ENCODE data around the gene FBXO42.
"Not testable (repeated sequence)": the region's sequence is repeated elsewhere in the genome, so short reads cannot be mapped to it uniquely, and the experiment has no call there.

The FBXO42 gene

GRCh38 chr1:16231331-16232315, 120.7 kb downstream of the FBXO42 start:
- TF ChIP-seq CTCF (IDR thresholded peaks at IDR 0.05; ENCODE audit: low read depth, low read length) = no peak
- H3K4me3 ChIP-seq (ENCODE audit: low read depth, low read length) = no peak overlapping the region

- TF ChIP-seq CTCF (IDR thresholded peaks at IDR 0.05; ENCODE audit: low read depth, low read length) = no peak
- H3K4me3 ChIP-seq (ENCODE audit: low read depth, low read length) = no peak overlapping the region
These were observed 121.5 kb downstream of the FBXO42 start for GRCh38 chr1:16230744-16231143.

GRCh38 chr1:16229976-16230740, 122.1 kb downstream of the FBXO42 start:
- TF ChIP-seq CTCF (IDR thresholded peaks at IDR 0.05; ENCODE audit: low read depth, low read length) = no peak
- H3K4me3 ChIP-seq (ENCODE audit: low read depth, low read length) = no peak overlapping the region

- TF ChIP-seq CTCF (IDR thresholded peaks at IDR 0.05; ENCODE audit: low read depth, low read length) = no peak
- no peak overlapping the region for H3K4me3 ChIP-seq (ENCODE audit: low read depth, low read length)
These were observed 125.6 kb downstream of the FBXO42 start for GRCh38 chr1:16226490-16227179.

- no peak overlapping the region for H3K4me3 ChIP-seq (ENCODE audit: low read depth, low read length)
- no peak for TF ChIP-seq CTCF (IDR thresholded peaks at IDR 0.05; ENCODE audit: low read depth, low read length)
These were observed 126.2 kb downstream of the FBXO42 start for GRCh38 chr1:16226129-16226489.

GRCh38 chr1:16224472-16224871, 127.8 kb downstream of the FBXO42 start:
- no peak for TF ChIP-seq CTCF (IDR thresholded peaks at IDR 0.05; ENCODE audit: low read depth, low read length)

GRCh38 chr1:16222716-16223115, 129.6 kb downstream of the FBXO42 start:
- H3K4me3 ChIP-seq (ENCODE audit: low read depth, low read length) = not testable (repeated sequence)

More at GRCh38 chr1:16224472-16224871, 127.8 kb downstream of the FBXO42 start:
- H3K4me3 ChIP-seq (ENCODE audit: low read depth, low read length) = no peak overlapping the region
